Psoas muscle (tissue), 8 donors: ENCODE data around the gene LCE3C. TPM values are rescaled to one million over a fixed set of nuclear protein-coding genes. Genes with fewer than 3 reads are reported as not detected.

Experiments
- ATAC-seq, 4 donors: fragments of 200-7000 bp; cut with Tn5 transposase; one replicate each; pipeline ENCODE4 v1.9.1; 2020; ENCODE audit warnings: moderate library complexity in 3 of 4, mild to moderate bottlenecking in 2 of 4
- DNase-seq, 2 donors: peaks; one replicate each; pipeline ENCODE4 v3.0.0-alpha.2; 2020
- H3K27ac ChIP-seq: fragments of 200-600 bp; one replicate; pipeline ENCODE4 v1.8.0; 2022
- H3K27me3 ChIP-seq, 3 donors: fragments of 200-600 bp in 1 of 3; one replicate each; pipeline versions ENCODE4 v1.6.1 to v1.8.0; 2013 to 2022; ENCODE audit warnings: low read length in 2 of 3, mild to moderate bottlenecking in 2 of 3, moderate library complexity in 1 of 3; ENCODE audit not compliant: insufficient read depth in 3 of 3
- H3K36me3 ChIP-seq, 2 donors: fragments of 200-600 bp in 1 of 2; one replicate each; pipeline versions ENCODE4 v1.6.1 to v1.8.0; 2013 to 2022; ENCODE audit warnings: low read depth in 1 of 2, mild to moderate bottlenecking in 1 of 2, moderate library complexity in 1 of 2; ENCODE audit not compliant: insufficient read depth in 1 of 2
- H3K4me1 ChIP-seq: fragments of 200-600 bp; one replicate; pipeline ENCODE4 v1.8.0; 2022
- H3K4me3 ChIP-seq: fragments of 200-600 bp; one replicate; pipeline ENCODE4 v1.8.0; 2022; ENCODE audit warnings: mild to moderate bottlenecking
- H3K9me3 ChIP-seq: fragments of 200-600 bp; one replicate; pipeline ENCODE4 v1.8.0; 2022
- CTCF ChIP-seq: fragments of 200-600 bp; IDR thresholded peaks from one replicate; pipeline ENCODE4 v1.8.0; 2022; ENCODE audit warnings: antibody characterized with exemption
- WGBS, 3 donors: extraction: QIAGEN DNeasy Blood & Tissue Kit; methylation state at CpG; one replicate each; pipeline versions ENCODE4 v1.1.6 to v1.1.7; 2013; 5-methylcytosine and 5-hydroxymethylcytosine counted together
- intact Hi-C, 2 donors: fragments of 100-400 bp; cut with DNase I; formaldehyde crosslinking; loops; one replicate each; pipeline versions ENCODE4 v1.11.0 to v1.14.2; 2022
- long read RNA-seq, 2 donors: library from polyadenylated mRNA; unstranded; transcript quantifications; one replicate each; pipeline ENCODE4 v2.0.0, GENCODE V29; 2021
- polyA plus RNA-seq, 3 donors: library from polyadenylated mRNA; stranded (reverse); fragments of 200-250 nt; gene quantifications; one replicate each; pipeline ENCODE4 v1.2.3, GENCODE V29; 2013
- total RNA-seq, 4 donors: library from RNA; stranded (reverse); fragmentation: NEBNext Ultra II Directional in 2 of 4; extraction: Animal tissue kit (Norgen Biotek cat#: 25700) in 2 of 4; gene quantifications; one replicate each; pipeline versions ENCODE4 v1.2.1 to v1.2.4, GENCODE V29; 2021 to 2023
- donor health status: healthy with polysubstance abuse.
- donor health status: DM: no; HTN: no; CAD: no; lungs with moderate emphysema.
- donor health status: Bipolar disorder and iron deficiency.
- donor health status: healthy.
- donor health status: DM: yes; HTN: yes; CAD: no.
- donor health status: DM: no; HTN: no; CAD: no.
- donor health status: DM: no; HTN: no; CAD: no.
- donor health status: DM: yes; HTN: yes; CAD: no.

The LCE3C gene, protein sequence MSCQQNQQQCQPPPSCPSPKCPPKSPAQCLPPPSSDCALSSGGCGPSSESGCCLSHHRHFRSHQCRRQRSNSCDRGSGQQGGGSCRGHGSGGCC
- total RNA-seq (not detected), polyA plus RNA-seq (not detected)
- long read RNA-seq, donor 1 = 0 reads
- long read RNA-seq, donor 2 = 0 reads

DNA sequence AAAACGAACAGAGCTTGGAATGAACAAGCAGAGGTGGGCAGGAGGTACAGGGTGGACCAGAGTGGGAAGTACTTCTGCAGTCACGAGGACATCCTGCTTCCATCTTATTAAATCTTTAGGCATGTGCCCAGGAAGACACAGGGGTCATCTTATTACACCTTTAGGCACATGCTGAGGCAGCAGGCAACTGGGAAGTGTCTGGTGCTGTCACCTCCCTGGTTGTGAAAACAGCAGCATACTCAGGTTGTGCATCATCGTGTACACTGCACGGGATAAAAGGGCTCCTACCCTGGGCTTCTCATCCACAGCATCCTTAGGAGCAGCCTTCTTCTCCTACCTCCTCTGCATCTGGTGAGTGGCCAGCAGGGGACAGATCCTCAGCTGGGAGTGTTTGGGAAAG, at the start of gene LCE3C:
Gene LCE3C, plus strand, starts transcription at position 301 of the 400 bp plus-strand sequence. CDS start 498 bp downstream, outside the sequence.
- ATAC-seq = no peak
- 66 to 76% methylated on average over 4 of the region's 4 CpGs; no CpG with 5 or more reads in 1 of the 3 donors for WGBS, 3 donors

DNA sequence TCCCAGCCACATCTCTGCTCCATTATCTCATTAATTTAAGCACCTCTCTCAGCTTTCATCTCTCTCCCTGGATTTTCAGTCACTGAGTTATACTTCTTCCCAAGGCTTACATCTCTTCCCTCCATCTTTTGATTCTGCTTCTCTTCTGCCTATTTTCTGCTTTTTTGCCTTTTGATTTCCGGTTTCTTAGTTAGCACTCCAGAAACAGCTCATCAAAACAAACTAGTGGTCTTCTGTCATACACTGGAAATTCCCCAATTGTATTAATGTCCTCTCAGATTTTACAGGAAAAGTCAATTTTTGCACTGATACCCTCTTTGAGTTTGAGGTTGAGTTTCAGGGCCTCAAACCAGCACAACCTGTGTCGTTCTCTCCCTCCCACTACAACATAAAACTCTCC, 34.9 kb upstream of the LCE3C start:
- DNase-seq = no peak
- intact Hi-C loops = no loop called here
- Histone ChIP-seq H3K36me3 (no peaks in the 10 kb centered on the region), H3K9me3 (peaks cover 11% of the 10 kb centered on the region), H3K27me3 (no peaks in the 10 kb centered on the region), H3K4me3 (no peak overlapping the region), H3K27ac (no peak overlapping the region), H3K4me1 (no peaks in the 10 kb centered on the region)
- no peak for ATAC-seq
- WGBS, 3 donors = 63 to 79% (median 73%) methylated on average over 2 of the region's 2 CpGs
- TF ChIP-seq CTCF = no peak

More for the DNA sequence above, at the start of gene LCE3C:
- H3K27me3 ChIP-seq = no peaks in the 10 kb centered on the region
- H3K4me3 ChIP-seq = no peak within 1 kb of the TSS
- no peaks in the 10 kb centered on the region for H3K4me1 ChIP-seq
- no peak for DNase-seq
- H3K36me3 ChIP-seq = no peaks in the 10 kb centered on the region
- TF ChIP-seq CTCF = no peak
- intact Hi-C loops = no loop called here
- no peaks in the 10 kb centered on the region for H3K9me3 ChIP-seq
- no peak within 1 kb of the TSS for H3K27ac ChIP-seq

GRCh38 chr1:152565535-152566215, 34.4 kb upstream of the LCE3C start:
- Histone ChIP-seq H3K4me1 (no peaks in the 10 kb centered on the region), H3K4me3 (no peak overlapping the region), H3K9me3 (peaks cover 11% of the 10 kb centered on the region), H3K36me3 (no peaks in the 10 kb centered on the region), H3K27ac (no peak overlapping the region), H3K27me3 (no peaks in the 10 kb centered on the region)
- WGBS, 3 donors = 72 to 83% (median 81%) methylated on average over 7 to 14 of the region's 14 CpGs
- intact Hi-C loops = no loop called here
- ATAC-seq = no peak
- DNase-seq = no peak
- TF ChIP-seq CTCF = no peak

GRCh38 chr1:152566681-152567080, 33.4 kb upstream of the LCE3C start, which contains the start of gene LCE3E:
Gene LCE3E (minus strand): TSS chr1:152566780. CDS start chr1:152566208, 572 bp downstream.
- H3K4me1 ChIP-seq = no peaks in the 10 kb centered on the region
- TF ChIP-seq CTCF = no peak
- no peak within 1 kb of the TSS for H3K4me3 ChIP-seq
- H3K27ac ChIP-seq = no peak within 1 kb of the TSS
- WGBS, 3 donors = 75 to 90% (median 76%) methylated on average over 1 of the region's 1 CpG
- intact Hi-C loops = no loop called here
- no peak for DNase-seq
- H3K27me3 ChIP-seq = no peaks in the 10 kb centered on the region
- H3K9me3 ChIP-seq = peaks cover 11% of the 10 kb centered on the region
- no peak for ATAC-seq
- no peaks in the 10 kb centered on the region for H3K36me3 ChIP-seq
